Cardiac septum (tissue), 1 donor: ENCODE measurements around the gene GGACT. TPM values are rescaled to one million over a fixed set of nuclear protein-coding genes. Genes with fewer than 3 reads are reported as not detected.
"Not testable (repeated sequence)": the region's sequence is repeated elsewhere in the genome, so short reads cannot be mapped to it uniquely, and the experiment has no call there.

Experiments used
- DNase-seq: peaks from one replicate; pipeline ENCODE4 v3.0.0-alpha.2; 2020; ENCODE audit warnings: low spot score
- intact Hi-C: fragments of 100-400 bp; cut with DNase I; formaldehyde crosslinking; loops from one replicate; pipeline ENCODE4 v1.14.0; 2022
- long read RNA-seq: library from polyadenylated mRNA; unstranded; transcript quantifications from one replicate; pipeline ENCODE4 v2.0.0, GENCODE V29; 2021
- total RNA-seq: library from RNA; stranded (reverse); fragmentation: NEBNext Ultra II Directional; extraction: Animal tissue kit (Norgen Biotek cat#: 25700); gene quantifications from one replicate; pipeline ENCODE4 v1.2.1, GENCODE V29; 2021
- donor health status: DM: no; HTN: no; CAD: no.

The GGACT gene
- 1.7 TPM for total RNA-seq
- long read RNA-seq = 0 reads

GRCh38 chr13:100588331-100589177 is at the start of gene GGACT:
Gene GGACT (minus strand): TSS chr13:100588789. CDS start chr13:100532591, 56,198 bp downstream.
- peak; percentile 83 for DNase-seq
- intact Hi-C loops = no loop called here

DNA sequence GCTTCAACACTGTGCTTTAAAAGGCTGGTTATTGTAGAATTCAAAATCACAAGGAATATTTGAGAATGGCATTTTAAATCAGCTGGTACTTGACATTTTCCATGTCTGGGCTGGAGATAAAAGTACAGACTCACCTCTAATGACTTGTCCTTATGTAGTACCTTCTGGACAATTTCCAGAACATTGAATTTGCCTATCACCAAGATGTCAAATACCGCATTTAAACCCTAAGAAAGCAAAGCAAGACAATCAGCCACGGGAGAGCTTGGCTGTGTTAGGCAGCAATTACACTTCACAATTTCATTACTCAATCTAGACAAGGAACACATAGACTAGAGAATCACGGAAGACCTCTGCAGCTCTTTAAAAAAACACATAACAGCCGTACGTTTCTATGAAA is 49.2 kb upstream of the GGACT start:
- intact Hi-C loops = no loop called here
- DNase-seq = no peak

DNA sequence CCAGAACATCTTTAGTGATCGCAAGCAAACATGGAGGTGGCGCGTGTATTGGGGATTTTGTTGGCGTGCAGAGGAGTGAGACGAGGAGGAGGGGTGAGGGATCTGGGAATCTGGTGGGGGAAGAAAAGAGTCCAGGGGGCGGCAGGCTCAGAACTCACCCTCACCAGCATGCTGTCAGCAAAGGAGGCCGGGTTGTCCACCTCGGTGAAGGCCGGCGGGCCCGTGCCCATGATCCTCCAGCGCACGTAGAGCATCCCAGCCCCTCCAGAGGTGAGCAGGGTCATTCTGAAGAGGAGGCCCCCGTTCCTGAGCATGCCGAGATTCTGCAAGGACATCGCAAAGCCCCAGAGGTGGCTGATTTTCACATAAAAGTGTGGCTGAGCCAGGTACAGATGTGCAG is 48.8 kb upstream of the GGACT start:
- intact Hi-C loops = no loop called here
- DNase-seq = no peak

GRCh38 chr13:100636441-100636840 is 47.9 kb upstream of the GGACT start:
- no peak for DNase-seq
- intact Hi-C loops = no loop called here

DNA sequence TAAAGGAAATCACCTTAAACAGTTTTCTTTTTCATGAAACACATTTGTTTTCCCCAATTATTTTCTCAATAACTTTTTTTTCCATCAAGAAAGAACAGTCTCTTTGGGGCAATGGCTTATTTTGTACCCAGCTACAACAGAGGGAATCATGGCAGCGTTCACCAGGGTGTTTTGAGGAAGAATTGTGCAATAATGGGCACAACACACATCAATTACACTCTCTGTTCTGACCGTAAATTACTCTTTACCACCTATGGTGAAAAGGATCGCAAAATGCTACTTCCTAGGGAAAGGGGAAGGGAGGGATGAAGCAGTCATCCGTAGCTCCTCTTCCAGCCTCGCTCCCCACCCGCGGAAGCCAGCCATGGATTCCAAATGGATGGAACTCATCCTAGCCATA is 47.4 kb upstream of the GGACT start:
- DNase-seq = no peak
- intact Hi-C loops = no loop called here

DNA sequence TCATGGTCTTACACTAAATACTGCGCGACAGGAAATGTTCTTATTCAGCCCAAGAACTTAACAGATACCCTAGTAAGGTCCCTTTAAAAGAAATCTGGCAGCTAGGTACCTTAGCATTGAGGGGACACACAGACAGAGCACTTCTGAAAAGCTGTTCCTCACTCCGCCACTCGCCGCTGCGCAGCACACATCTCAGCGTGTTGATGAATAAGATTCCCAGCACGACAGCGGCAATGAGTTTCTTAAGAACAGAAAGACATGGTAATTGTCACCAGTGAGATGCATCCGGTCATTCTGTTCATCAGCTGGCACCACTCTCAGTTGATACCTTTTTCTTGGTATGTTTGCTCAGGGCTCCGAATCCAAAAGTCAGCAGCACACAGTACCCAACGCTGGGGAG is 46.1 kb upstream of the GGACT start:
- intact Hi-C loops = no loop called here
- no peak for DNase-seq

DNA sequence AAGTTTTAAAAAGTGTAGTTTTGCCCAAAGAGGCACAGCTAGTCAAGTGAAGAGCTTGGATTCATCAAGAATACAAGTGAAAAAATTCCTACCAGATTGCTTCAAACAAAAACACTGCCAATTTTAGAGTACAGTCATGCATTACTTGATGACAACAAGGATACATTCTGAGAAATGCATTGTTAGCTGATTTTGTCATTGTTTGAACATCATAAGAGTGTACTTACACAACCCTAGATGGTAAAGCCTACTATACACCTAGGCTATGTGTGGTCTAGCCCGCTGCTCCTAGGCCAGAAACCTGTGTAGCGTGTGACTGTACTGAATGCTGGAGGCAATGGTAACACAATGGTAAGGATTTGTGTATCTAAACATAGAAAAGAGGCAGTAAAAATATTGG is 44.9 kb upstream of the GGACT start:
- intact Hi-C loops = no loop called here
- no peak for DNase-seq

- intact Hi-C loops = no loop called here
- DNase-seq = no peak
These were observed 42.0 kb upstream of the GGACT start for GRCh38 chr13:100630555-100630954.

DNA sequence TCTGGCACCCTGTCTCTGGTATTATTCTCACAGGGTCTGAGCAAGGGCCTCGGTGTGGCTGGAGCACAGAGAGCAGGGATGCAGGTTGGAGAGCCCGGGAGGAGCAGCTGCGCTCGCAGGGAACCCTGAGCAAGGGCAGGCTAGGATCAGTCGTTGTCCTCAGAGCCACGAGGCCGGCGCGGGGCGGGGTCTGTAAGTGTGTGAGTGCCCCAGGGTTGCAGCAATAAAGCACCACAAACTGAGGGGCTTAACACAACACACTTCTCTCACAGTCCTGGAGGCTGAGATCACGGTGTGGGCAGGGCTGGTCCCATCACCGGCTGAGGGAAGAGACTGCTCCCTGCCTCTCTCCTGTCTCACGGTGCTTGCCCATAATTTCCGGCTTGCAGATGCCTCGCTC is 38.5 kb upstream of the GGACT start:
- no peak for DNase-seq
- intact Hi-C loops = no loop called here

GRCh38 chr13:100625447-100625846 is 36.9 kb upstream of the GGACT start:
- DNase-seq = no peak
- intact Hi-C loops = no loop called here

- no peak for DNase-seq
- intact Hi-C loops = no loop called here
These were observed 32.2 kb upstream of the GGACT start for GRCh38 chr13:100620792-100621191.

DNA sequence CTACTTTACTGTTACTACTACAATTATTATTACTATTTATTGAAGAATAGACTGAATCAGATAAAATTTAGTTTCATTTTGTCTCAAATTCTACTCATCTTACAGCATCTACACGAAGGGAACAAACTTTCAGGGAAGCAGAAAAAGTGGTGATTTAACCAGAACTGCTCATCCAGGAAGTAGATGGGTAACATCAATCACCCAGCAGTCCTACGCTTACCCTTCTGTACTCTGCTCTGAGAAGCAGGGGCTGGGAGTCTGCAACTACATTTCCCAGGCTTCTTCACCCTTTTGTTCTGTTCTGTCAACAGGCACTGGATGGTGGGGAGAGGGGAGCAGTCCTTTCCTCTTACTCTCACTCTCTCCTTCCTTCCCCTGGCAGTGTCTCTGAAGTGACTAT is 31.4 kb upstream of the GGACT start:
- DNase-seq = no peak
- intact Hi-C loops = no loop called here

DNA sequence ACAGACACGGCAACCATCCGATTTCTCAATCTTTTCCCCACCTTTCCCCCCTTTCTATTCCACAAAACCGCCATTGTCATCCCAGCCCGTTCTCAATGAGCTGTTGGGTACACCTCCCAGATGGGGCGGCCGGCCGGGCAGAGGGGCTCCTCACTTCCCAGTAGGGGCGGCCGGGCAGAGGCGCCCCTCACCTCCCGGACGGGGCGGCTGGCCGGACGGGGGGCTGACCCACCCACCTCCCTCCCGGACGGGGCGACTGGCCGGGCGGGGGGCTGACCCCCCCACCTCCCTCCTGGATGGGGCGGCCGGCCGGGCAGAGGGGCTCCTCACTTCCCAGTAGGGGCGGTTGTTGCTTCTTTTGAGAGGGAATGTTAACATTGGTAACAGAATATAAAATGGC is 30.3 kb upstream of the GGACT start:
- intact Hi-C loops = not testable (repeated sequence)

DNA sequence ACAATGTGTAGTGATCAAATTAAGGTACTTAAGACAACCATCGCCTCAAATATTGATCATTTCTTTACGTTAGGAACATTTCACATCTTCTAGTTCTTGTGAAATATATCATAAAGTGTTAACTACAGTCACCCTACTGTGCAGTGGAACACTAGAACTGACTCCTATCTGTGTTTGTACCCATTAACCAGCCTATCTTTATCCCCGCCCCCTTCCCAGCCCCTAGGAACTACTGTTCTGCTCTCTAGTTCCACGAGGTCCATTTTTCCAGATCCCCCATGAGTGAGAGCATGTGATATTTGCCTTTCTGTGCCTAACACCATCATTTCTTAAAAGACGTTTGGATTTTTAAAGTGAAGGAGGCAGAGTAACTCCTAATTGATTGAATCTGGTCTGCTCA is 24.4 kb upstream of the GGACT start:
- DNase-seq = no peak
- intact Hi-C loops = no loop called here

More for the DNA sequence above, 30.3 kb upstream of the GGACT start:
- not testable (repeated sequence) for DNase-seq

GRCh38 chr13:100611678-100612492 is 23.3 kb upstream of the GGACT start:
- no peak for DNase-seq
- intact Hi-C loops = no loop called here

GRCh38 chr13:100610391-100611347 is 22.1 kb upstream of the GGACT start:
- intact Hi-C loops = no loop called here
- no peak for DNase-seq

GRCh38 chr13:100608906-100609305 is 20.3 kb upstream of the GGACT start:
- intact Hi-C loops = no loop called here
- no peak for DNase-seq

DNA sequence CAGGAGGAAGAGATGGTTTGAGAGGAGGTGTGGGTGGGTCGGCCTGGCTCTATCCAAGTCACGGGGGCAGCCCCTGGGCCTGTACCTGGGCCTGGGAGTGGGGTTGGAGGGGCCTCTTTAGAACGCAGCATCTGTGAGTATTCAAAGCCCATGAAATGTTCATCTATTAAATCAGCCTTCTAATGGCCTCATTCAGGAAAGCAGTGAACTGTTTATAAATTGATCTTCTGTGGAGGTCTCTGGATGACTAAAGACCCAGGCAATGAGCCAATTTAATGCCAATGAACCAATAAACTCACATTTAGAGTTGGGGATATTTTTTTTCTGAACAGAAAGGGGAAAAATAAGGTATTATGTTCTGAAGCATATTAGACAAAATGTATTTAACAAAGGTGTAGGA is 19.9 kb upstream of the GGACT start:
- no peak for DNase-seq
- intact Hi-C loops = no loop called here

GRCh38 chr13:100604918-100605710 is 16.5 kb upstream of the GGACT start:
- DNase-seq = no peak
- intact Hi-C loops = no loop called here
